Endothelial cell of umbilical vein (primary cell): ENCODE data around the gene VTA1.

Source experiments
- CTCF ChIP-seq, 2 donors: IDR thresholded peaks; 1 replicate in 1 of 2; 2 replicates in 1 of 2; pipeline ENCODE4 v1.5.1; 2011; ENCODE audit warnings: low read length in 2 of 2, mild to moderate bottlenecking in 2 of 2, moderate library complexity in 2 of 2, control low read depth in 1 of 2, inconsistent platforms in 1 of 2, low read depth in 1 of 2; ENCODE audit not compliant: insufficient read depth in 1 of 2; ENCODE audit errors: extremely low read depth in 1 of 2
- EZH2 ChIP-seq: IDR thresholded peaks from 2 replicates; pipeline ENCODE4 v1.6.1; 2012; ENCODE audit warnings: borderline replicate concordance, low read depth, mild to moderate bottlenecking, moderate library complexity, low read length, inconsistent platforms; ENCODE audit not compliant: severe bottlenecking
- FOS ChIP-seq: IDR thresholded peaks from 2 replicates; pipeline ENCODE4 v1.6.1; 2011; ENCODE audit warnings: mild to moderate bottlenecking, low read length, moderate library complexity, borderline replicate concordance; ENCODE audit not compliant: insufficient read depth
- JUN ChIP-seq: IDR thresholded peaks from 2 replicates; pipeline ENCODE4 v1.6.1; 2011; ENCODE audit warnings: borderline replicate concordance, low read depth; ENCODE audit not compliant: insufficient read length, insufficient read depth
- POLR2A ChIP-seq: IDR thresholded peaks from 2 replicates; pipeline ENCODE4 v1.6.1; 2012; ENCODE audit warnings: low read depth, mild to moderate bottlenecking, control low read depth, low read length
- POLR2AphosphoS5 ChIP-seq: IDR thresholded peaks from 2 replicates; pipeline ENCODE4 v1.6.1; 2012; ENCODE audit warnings: low read depth, mild to moderate bottlenecking, control low read depth, low read length, moderate library complexity; ENCODE audit not compliant: insufficient read depth
- TF ChIP-seq, protein P1 (sequence below): IDR thresholded peaks from 2 replicates; pipeline ENCODE4 v1.6.1; 2011; ENCODE audit not compliant: insufficient read depth, insufficient read length

DNA sequence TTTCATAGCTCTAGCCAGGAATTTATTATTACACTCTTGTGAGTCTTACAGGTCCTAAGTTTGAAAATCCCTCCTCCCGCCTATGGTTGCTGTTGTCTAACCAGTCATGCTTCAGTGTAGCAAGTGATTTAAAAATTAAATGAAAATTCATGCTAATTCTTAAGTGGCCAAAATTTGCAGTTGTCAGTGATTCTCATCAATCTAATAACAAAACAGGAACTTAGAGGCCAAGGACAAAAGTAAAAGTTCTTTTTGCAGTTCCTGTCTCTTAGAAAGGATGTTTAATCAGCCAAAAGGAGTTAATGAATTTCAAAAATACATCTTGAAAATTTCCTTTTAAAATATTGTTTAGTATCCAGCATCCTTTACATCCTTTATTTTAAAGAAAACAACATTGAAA lies 36.3 kb downstream of the VTA1 start:
- TF ChIP-seq EZH2 (no peak), CTCF (IDR thresholded peaks at IDR 0.05; ENCODE audit: extremely low read depth in 1 of 2, insufficient read depth in 1 of 2, low read depth in 1 of 2, low read length in 2 of 2) (no peak), POLR2A (no peak), POLR2AphosphoS5 (no peak), JUN (no peak), FOS (no peak)
- TF ChIP-seq, protein P1, sequence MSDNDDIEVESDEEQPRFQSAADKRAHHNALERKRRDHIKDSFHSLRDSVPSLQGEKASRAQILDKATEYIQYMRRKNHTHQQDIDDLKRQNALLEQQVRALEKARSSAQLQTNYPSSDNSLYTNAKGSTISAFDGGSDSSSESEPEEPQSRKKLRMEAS: no peak
